CMK (cell line): Measurements from ENCODE around the gene IPO9.

Experiments
- DNase-seq: peaks from one replicate; pipeline ENCODE4 v3.0.0-alpha.2; 2010; ENCODE audit warnings: low read depth

IPO9 gene

DNA sequence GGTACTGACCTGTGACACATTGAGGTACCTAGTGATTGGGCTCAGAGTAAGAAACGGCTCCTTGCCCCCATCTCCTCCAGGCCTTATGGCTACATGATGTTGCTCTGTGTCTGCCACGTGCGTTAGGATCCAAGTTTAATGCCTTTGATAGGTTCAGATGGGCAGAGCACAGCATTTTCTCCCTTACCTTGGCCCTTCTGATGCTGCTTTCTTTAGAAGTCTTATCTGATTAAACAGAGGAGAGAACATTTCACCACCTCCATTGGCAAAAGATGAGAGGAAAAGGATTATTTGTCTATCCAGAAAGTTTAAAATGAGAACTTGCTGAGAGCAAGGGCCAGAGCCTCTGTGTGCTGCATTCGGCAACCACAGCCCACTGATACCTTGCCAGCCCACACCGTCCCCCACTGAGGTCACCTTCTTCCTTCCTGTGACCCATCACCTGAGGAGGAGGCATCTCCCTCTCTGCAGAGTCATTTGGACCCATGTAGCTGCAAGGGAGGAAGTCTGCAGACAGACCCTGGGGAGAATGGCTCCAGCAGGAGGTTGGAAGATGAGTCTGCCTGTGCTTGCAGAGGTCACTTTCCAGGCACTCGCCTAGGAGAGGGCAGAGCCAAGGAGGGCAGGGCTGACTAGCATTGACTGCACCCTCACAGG, 76.4 kb downstream of the IPO9 start:
- DNase-seq, result no peak

DNA sequence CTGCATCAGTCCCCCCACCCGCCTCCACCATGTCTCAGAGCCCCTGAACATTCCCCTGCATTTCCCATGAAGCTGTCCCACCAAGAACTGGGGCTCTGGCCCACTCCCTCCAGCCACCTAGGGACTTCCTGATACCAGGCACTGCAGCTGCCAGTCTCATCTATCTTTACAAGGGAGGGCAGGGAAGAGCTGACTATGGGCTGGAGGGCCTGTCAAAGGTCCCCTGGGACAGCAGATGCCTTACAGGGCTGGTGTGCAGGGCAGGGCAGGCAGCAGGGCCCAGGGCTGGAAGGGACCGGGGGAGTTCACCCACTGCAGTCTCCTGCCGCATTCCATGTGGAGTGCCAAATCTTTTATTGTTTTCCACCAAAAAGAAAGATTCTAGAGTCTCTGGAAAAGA, 77.4 kb downstream of the IPO9 start:
- DNase-seq, result no peak

DNA sequence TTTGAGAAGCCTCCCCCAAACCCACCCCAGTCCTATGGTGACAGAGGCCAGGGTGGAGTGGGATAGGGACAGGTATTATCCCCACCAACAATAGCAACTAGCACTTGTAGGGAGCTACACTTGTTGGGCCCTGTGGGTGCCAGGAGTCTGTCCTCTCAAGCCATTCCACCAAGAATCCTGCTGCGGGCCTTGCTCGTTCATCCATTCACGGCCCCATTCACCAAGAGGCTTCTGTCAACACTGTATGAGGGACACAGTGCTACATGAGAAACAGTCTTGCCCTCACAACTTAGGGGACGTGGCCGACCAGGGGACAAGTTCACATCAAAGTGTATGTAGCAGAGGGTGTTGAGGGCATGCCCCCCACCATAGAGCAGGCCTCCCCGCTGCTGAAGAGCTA, 78.7 kb downstream of the IPO9 start:
- DNase-seq, result no peak

DNA sequence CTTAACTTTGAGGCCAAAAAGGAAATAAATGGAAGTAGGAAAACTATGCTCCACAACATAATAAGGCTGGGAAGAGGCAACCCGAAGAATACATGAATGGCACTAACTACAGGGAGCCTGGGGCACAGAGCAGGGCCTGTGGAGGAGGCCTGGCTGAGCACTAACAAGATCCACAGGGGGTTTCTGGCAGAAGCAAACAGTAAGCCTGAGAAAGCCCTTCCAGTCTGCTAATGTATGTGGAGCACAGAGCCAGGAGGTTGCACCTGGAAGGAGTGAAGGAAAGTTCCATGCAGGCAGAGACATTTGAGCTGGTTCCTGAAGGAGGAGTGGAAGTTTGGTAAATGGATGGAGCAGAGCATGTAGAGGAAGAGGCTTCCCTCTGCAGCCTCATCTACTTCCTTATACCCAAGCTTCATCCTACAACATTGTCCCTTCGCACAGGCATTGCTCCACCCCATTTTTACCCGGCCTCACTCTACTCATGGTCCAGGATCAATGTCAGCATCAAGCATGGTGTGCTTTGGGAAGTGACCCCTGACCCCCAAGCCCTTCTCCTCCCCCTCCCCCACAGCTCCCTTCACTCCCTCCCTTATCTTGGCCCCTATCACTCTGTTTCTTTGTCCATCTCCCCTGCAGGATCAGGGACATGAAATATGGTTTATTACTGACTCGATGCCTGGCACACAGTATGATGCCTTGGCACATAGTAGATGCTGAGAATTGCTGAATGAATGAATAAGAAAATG, 83.0 kb downstream of the IPO9 start:
- DNase-seq, result no peak

DNA sequence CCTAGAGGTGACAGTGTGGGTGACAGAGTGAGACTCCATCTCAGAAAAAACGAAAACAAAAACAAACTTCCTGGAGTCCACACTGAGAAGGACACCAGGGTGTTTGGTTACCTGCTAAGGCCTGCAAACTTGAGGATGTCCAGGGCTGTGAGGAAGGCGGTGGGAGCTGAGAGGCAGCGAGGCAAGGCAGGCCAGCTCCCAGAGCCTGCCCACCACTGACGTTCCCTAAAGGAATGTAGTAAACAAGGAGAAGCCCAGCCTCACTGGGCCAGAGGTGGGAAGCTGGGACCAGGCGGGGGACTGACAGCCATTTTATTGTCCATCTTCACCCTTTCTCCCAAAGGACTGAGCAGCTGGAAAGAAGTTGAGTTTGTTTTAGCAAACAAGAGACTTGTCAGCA, 83.9 kb downstream of the IPO9 start:
- no peak for DNase-seq

DNA sequence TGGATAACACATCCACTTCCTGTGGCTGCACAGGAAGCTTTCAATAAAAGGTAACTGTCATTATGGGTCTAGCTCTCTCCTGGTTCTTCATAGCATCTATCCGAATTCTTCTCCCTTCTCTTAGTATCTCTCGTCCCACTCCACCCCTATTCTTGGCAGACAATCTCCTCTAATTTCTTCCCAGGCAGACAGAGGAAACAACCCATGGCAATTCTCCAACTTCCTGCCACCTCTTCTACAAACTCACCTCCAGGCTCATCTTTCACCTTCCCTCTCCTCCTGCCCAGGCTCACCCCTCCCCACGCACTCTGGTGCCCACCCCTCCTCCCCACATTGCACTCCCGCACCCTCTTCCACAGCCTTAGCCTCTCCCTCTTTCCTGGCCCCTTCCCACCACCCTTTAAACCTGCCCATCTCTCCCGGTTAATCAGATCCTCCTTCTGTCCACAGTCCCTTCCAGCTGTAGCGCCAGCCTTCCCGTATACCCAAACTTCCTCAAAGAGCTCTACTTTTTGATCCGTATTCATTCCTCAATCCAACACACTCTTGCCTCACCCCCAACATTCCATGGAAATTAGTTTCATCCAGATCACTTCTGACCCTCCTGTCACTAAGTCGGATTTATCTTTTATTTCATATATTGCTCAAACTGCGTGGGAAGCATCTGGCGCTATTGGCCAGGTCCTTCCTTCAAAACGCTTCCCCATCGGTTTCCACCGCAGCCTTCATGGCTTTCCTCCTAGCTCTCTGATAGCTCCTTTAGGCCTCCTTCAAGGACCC, 85.7 kb downstream of the IPO9 start:
- DNase-seq, result no peak

DNA sequence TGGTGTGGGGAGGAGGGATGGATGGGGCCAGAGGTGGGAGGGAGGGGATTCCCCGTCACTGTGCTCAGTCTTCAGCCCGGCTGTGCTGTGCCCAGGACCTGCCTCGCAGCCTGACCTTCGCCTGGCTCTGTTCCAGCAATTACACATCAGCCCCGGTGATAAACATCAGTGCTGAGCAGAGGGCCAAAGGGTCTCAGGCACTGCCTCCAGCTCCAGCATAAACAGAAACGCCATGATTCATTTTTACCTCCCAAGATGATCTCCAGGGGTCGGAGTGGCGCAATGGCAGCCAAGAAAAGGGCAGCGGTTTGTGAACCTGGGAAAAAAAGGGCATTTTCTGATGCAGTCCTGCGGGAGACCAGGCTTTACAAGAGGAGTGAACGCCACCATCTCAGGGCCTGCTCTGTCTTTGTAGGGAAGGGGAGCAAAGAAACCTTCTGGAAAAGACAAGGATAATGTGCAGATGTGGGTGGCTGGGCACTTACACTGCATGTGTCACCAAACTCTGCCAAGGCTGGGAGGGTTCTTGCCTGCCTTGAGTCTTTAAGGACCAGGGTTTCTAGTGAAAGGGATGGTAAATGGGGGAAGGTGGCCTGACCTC, 87.8 kb downstream of the IPO9 start:
- DNase-seq, result no peak

DNA sequence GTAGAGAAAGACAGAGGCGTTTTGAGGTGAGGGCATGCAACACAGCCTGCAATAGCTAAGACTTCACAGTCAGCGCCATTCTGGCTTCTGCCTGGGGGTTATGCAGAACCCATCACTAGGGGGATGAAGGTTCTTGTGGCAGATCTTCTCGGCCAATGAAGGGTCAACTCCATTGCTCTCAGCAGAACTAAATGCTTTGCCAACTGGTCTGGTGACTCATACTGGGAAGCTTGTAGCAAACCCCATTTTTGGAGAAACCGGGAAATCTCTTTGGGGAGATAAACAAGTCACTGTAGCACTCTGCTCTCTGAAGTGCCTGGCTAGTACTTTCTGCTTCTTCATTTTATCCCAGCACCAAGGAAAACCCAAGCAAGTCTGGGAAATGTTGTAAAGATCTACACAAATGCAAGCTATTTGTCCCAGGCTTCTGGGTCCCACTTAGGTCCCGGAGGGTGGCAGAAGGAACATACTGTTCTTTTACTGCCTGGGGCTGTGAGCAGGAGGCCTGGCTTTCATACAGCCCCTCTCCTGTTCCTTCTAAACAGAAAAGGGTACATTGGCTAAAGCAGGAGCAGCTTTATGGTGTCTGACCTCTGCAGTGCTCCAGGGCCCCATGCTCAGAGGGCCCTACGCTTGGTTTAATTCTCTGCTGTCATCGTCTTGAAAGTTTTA, 88.5 kb downstream of the IPO9 start:
- DNase-seq, result no peak

DNA sequence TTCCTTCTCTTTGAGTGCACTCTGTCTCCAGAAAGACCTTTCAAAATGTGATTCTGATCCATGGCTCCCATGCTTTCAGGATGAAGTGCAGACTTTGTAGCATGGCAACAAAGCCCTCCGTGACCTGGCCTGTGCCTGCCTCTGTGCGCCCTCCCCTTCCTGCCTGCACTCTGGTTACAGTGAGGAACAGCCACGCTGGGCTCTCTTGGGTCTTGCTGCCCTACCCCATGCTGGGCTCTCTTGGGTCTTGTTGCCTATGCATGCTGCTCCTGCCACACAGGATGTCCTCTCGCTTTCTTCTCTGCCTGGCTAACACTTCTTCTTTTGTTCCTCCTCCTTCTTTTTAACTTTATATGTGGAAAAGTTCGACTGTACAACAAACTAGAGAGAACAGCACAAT, 89.4 kb downstream of the IPO9 start:
- DNase-seq, result no peak

DNA sequence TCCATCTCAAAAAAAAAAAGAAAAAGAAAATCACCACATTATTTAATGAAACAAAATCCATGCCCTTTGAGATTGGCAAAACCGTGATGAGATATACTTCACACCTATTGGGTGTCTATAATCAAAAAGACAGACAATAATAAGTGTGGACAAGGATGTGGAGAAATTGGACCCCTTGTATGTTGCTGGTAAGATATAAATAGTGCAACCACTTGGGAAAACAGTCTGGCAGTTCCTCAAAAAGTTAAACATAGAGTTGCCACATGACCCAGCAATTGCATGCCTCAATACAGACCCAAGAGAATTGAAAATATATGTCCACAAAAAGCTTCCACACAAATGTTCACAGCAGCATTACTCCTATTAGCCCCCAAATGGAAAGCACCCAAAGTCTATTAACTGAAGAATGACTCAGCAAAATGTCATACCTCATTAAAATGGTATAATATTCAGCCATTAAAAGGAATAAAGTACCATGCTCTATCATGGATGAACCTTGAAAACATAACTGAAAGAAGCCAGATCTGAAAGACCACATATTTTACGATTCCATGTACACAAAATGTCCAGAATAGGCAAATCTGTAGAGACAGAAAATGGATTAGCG, 93.1 kb downstream of the IPO9 start:
- DNase-seq, result no peak

DNA sequence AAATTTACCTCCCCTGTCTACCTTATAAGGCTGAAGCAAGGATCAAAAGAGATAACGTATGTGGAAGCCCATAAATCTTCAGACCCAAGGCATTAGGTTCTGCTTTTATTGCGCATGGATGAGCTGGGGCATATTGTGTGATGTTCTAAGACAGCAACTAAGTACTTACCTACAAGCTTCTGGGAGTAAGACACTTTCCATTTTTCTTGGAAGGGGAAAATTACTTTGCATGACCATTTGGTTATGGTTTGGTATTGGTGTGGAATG, 96.3 kb downstream of the IPO9 start:
- no peak for DNase-seq

DNA sequence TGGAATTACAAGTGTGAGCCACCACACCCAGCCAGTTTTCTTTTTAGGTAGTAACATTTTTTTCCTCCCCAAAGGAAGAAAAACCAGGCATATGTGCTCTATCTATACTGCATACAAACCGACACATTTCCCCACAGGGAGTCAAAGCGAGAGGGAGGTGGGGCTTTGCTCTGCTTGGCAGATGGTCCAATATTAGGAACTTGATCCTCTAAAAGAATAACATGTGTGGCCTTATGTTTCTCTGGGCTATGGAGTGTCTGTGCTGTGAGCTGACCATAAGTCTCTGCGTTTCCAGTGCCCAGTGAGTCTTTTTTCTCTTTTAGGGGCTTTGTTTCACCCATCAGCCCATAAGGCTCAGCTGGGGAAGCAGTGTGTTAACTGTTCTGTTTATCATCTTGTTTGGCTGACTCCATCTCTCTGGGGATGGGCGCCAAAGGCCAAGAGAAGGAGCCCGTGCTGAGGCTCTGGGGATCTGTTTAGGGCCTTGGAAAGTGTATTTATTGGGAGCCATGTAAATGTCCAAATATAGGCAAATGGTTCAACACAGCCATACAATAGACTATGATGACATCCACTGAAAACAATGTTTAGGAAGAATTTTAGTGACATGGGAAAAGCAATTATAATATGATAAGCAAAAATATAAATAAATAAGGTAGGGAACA, 97.2 kb downstream of the IPO9 start:
- DNase-seq, result no peak

DNA sequence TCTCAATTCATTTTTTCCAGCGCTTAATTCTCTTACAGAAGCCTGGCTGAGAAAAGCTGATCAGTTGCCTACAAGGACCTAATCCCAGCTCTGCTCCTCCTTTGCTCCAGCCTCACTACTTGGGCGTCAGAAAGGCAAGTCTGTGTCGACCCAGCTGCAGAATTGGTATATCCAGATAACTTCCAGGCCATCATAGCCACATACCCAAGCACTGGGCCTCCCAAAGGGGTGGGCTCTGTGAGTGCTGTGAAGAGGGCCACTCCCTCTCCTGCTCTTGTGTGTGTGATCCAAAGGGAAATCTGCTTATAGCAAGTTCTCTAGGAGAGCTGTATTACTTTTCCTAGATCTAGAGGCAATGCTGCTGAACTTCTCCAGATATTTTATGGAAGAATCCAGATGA, 99.3 kb downstream of the IPO9 start:
- no peak for DNase-seq

DNA sequence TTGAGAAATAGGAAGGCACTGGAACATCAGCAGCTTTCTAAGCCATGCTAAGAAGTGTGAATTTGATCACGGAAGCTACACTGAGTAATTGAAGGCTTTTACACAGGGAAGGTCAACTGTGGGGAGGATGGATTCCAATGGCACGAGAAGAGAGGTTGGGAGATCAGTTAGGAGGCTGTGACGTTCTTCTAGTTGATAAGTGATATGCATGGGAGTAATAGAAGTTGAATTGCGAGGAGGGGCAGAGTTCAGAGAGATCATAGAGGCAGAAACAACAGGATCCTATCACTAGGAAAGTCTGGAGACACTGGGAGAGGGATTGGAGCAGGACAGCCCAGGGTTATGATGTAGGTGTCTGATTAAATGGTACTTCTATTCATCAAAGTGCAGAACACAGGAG, 101.2 kb downstream of the IPO9 start:
- DNase-seq, result no peak

DNA sequence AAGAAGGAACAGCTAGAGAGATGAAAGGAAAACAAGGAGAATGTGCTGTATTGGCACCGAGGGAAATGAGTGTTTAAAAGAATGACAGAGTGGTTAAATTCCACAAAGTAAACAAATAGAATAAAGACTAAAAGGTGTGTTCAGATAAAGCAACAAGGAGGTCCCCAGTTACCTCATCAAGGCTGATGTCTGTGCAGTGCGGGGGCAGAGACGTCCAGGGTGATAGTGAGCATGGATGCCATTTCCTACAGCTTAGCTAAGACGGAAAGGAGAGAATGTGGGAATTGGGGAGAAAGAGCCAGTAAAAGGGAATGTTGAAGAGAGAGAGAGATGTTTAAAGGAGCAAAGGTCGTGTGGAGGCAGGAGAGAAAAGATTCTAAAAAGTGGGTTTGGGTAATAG, 101.8 kb downstream of the IPO9 start:
- no peak for DNase-seq
